Neural progenitor cell (in vitro differentiated cells): ENCODE measurements around the gene BCL2L14. TPM values are rescaled to one million over a fixed set of nuclear protein-coding genes. Genes with fewer than 3 reads are reported as not detected.

Experiments
- DNase-seq: peaks from one replicate; pipeline ENCODE4 v3.0.0-alpha.2; 2016; ENCODE audit warnings: low spot score
- H2AFZ ChIP-seq: fragments of 200-600 bp; sonication (generic); replicated peaks from 2 replicates; pipeline ENCODE4 v1.6.1; 2016; ENCODE audit warnings: antibody characterized with exemption
- H3F3A ChIP-seq: fragments of 200-600 bp; sonication (generic); 2 replicates; pipeline ENCODE4 v1.6.1; 2016; ENCODE audit warnings: antibody characterized with exemption, low read depth
- H3K27ac ChIP-seq: fragments of 200-600 bp; sonication (generic); 2 replicates; pipeline ENCODE4 v1.5.1; 2016; ENCODE audit warnings: mild to moderate bottlenecking
- H3K27me3 ChIP-seq: fragments of 200-600 bp; sonication (generic); 2 replicates; pipeline ENCODE4 v1.6.1; 2016; ENCODE audit warnings: mild to moderate bottlenecking, moderate library complexity
- H3K36me3 ChIP-seq: fragments of 200-600 bp; sonication (generic); 2 replicates; pipeline ENCODE4 v1.5.1; 2016
- H3K4me1 ChIP-seq: fragments of 200-600 bp; sonication (generic); 2 replicates; pipeline ENCODE4 v1.6.1; 2016; ENCODE audit warnings: mixed run types
- H3K4me2 ChIP-seq: fragments of 200-600 bp; sonication (generic); 2 replicates; pipeline ENCODE4 v1.6.1; 2016
- H3K4me3 ChIP-seq: fragments of 200-600 bp; sonication (generic); 2 replicates; pipeline ENCODE4 v1.5.1; 2016
- H3K79me2 ChIP-seq: fragments of 200-600 bp; sonication (generic); 2 replicates; pipeline ENCODE4 v1.6.1; 2016; ENCODE audit warnings: low read depth
- H3K9ac ChIP-seq: fragments of 200-600 bp; sonication (generic); 2 replicates; pipeline ENCODE4 v1.6.1; 2016
- H3K9me3 ChIP-seq: fragments of 200-600 bp; sonication (generic); 2 replicates; pipeline ENCODE4 v1.5.1; 2016; ENCODE audit warnings: low read depth
- H4K20me1 ChIP-seq: fragments of 200-600 bp; sonication (generic); 2 replicates; pipeline ENCODE4 v1.6.1; 2016; ENCODE audit warnings: low read depth
- H3K27ac Mint-ChIP-seq: 3 replicates; pipeline ENCODE4 v1.8.0; 2021; ENCODE audit warnings: mixed read lengths
- H3K27me3 Mint-ChIP-seq: 2 replicates; pipeline ENCODE4 v1.8.0; 2022; ENCODE audit warnings: low read depth, mild to moderate bottlenecking, inconsistent platforms, moderate library complexity, mixed read lengths; ENCODE audit not compliant: insufficient read depth
- H3K36me3 Mint-ChIP-seq: 3 replicates; pipeline ENCODE4 v1.8.0; 2021; ENCODE audit warnings: mixed read lengths
- H3K4me1 Mint-ChIP-seq: 3 replicates; pipeline ENCODE4 v1.8.0; 2021; ENCODE audit warnings: mixed read lengths
- H3K4me3 Mint-ChIP-seq: 3 replicates; pipeline ENCODE4 v1.8.0; 2021; ENCODE audit warnings: mild to moderate bottlenecking, moderate library complexity, mixed read lengths
- H3K9me3 Mint-ChIP-seq: 3 replicates; pipeline ENCODE4 v1.8.0; 2020; ENCODE audit warnings: mixed read lengths
- CTCF ChIP-seq: fragments of 200-600 bp; sonication (generic); IDR thresholded peaks from 2 replicates; pipeline ENCODE4 v1.5.1; 2017; ENCODE audit warnings: antibody characterized with exemption, mild to moderate bottlenecking
- EZH2 ChIP-seq: fragments of 200-600 bp; sonication (generic); IDR thresholded peaks from 2 replicates; pipeline ENCODE4 v1.6.1; 2017; ENCODE audit warnings: antibody characterized with exemption, mild to moderate bottlenecking, moderate library complexity
- EZH2phosphoT487 ChIP-seq: fragments of 200-600 bp; sonication (generic); IDR thresholded peaks from 2 replicates; pipeline ENCODE4 v1.6.1; 2017; ENCODE audit warnings: antibody characterized with exemption
- total RNA-seq: library from RNA; depleted of rRNA; stranded (reverse); fragments of >200 nt; gene quantifications from 2 replicates; pipeline ENCODE4 v1.2.3, GENCODE V29; 2015; ENCODE audit warnings: low replicate concordance

Gene BCL2L14
- not detected in 2 replicates for total RNA-seq

GRCh38 chr12:12070674-12071656 lies at the start of gene BCL2L14:
BCL2L14 (plus strand) TSS chr12:12070939; CDS start chr12:12079306, 8,367 bp downstream.
- H3K4me1 Mint-ChIP-seq: peaks cover 5% of the 10 kb centered on the region
- no peak within 1 kb of the TSS for H2AFZ ChIP-seq
- H3F3A ChIP-seq: peaks cover 7% of the 10 kb centered on the region
- no peak within 1 kb of the TSS for H3K9ac ChIP-seq
- H3K4me3 Mint-ChIP-seq: no peak within 1 kb of the TSS
- no peak for DNase-seq
- H3K27ac Mint-ChIP-seq: no peak within 1 kb of the TSS
- H3K27me3 Mint-ChIP-seq: peaks cover 6% of the 10 kb centered on the region
- H3K4me3 ChIP-seq: no peak within 1 kb of the TSS
- no peak within 1 kb of the TSS for H3K4me2 ChIP-seq
- H3K79me2 ChIP-seq: no peaks in the 10 kb centered on the region
- H3K27me3 ChIP-seq: no peaks in the 10 kb centered on the region
- no peaks in the 10 kb centered on the region for H4K20me1 ChIP-seq
- no peaks in the 10 kb centered on the region for H3K36me3 ChIP-seq
- H3K27ac ChIP-seq: no peak within 1 kb of the TSS
- no peaks in the 10 kb centered on the region for H3K36me3 Mint-ChIP-seq
- H3K4me1 ChIP-seq: peaks cover 11% of the 10 kb centered on the region
- no peaks in the 10 kb centered on the region for H3K9me3 ChIP-seq
- H3K9me3 Mint-ChIP-seq: peaks cover 2% of the 10 kb centered on the region
- no peak for TF ChIP-seq CTCF
- no peak for TF ChIP-seq EZH2phosphoT487
- no peak for TF ChIP-seq EZH2

- Histone ChIP-seq H3K4me2 (no peak overlapping the region), H3K9ac (no peak overlapping the region), H3K36me3 (no peaks in the 10 kb centered on the region), H3K27ac (no peak overlapping the region), H3F3A (no peaks in the 10 kb centered on the region), H3K9me3 (no peaks in the 10 kb centered on the region), H4K20me1 (no peaks in the 10 kb centered on the region), H3K27me3 (no peaks in the 10 kb centered on the region), H3K4me3 (no peak overlapping the region), H3K79me2 (no peaks in the 10 kb centered on the region), H2AFZ (no peak overlapping the region), H3K4me1 (peaks cover 10% of the 10 kb centered on the region)
- no peak for DNase-seq
- TF ChIP-seq EZH2phosphoT487: no peak
- no peak for TF ChIP-seq CTCF
- TF ChIP-seq EZH2: no peak
- Mint-ChIP-seq H3K9me3 (peaks cover 6% of the 10 kb centered on the region), H3K4me1 (no peaks in the 10 kb centered on the region), H3K36me3 (no peaks in the 10 kb centered on the region), H3K27me3 (no peaks in the 10 kb centered on the region), H3K27ac (no peak overlapping the region), H3K4me3 (no peak overlapping the region)
Measured at GRCh38 chr12:12022306-12022936, 48.3 kb upstream of the BCL2L14 start.

GRCh38 chr12:12023456-12023855 lies 47.3 kb upstream of the BCL2L14 start:
- H3K4me3 Mint-ChIP-seq: no peak overlapping the region
- no peaks in the 10 kb centered on the region for H3K79me2 ChIP-seq
- no peak for DNase-seq
- H3F3A ChIP-seq: no peaks in the 10 kb centered on the region
- no peaks in the 10 kb centered on the region for H3K36me3 Mint-ChIP-seq
- peaks cover 10% of the 10 kb centered on the region for H3K4me1 ChIP-seq
- peak overlapping the region; percentile 50 for H2AFZ ChIP-seq
- H3K36me3 ChIP-seq: no peaks in the 10 kb centered on the region
- H3K27me3 Mint-ChIP-seq: no peaks in the 10 kb centered on the region
- peaks cover 6% of the 10 kb centered on the region for H3K9me3 Mint-ChIP-seq
- no peaks in the 10 kb centered on the region for H3K4me1 Mint-ChIP-seq
- no peak overlapping the region for H3K4me3 ChIP-seq
- TF ChIP-seq CTCF: no peak
- TF ChIP-seq EZH2: no peak
- TF ChIP-seq EZH2phosphoT487: no peak
- no peaks in the 10 kb centered on the region for H3K9me3 ChIP-seq
- no peak overlapping the region for H3K27ac ChIP-seq
- no peak overlapping the region for H3K4me2 ChIP-seq
- H3K27me3 ChIP-seq: no peaks in the 10 kb centered on the region
- H3K27ac Mint-ChIP-seq: no peak overlapping the region
- H4K20me1 ChIP-seq: no peaks in the 10 kb centered on the region
- H3K9ac ChIP-seq: no peak overlapping the region
